Neural cell (in vitro differentiated cells): ENCODE measurements around the gene DDX25.

Experiments used
- CTCF ChIP-seq: fragments of 450-650 bp; IDR thresholded peaks from 2 replicates; pipeline ENCODE4 v1.5.1; 2014; ENCODE audit warnings: antibody characterized with exemption, mild to moderate bottlenecking, moderate library complexity; ENCODE audit not compliant: poor library complexity, severe bottlenecking
- EP300 ChIP-seq: fragments of 450-650 bp; conservative IDR thresholded peaks from 2 replicates; pipeline ENCODE4 v1.6.1; 2014; ENCODE audit warnings: antibody characterized with exemption, mild to moderate bottlenecking, moderate library complexity; ENCODE audit not compliant: poor library complexity, severe bottlenecking
- MXI1 ChIP-seq: fragments of 450-650 bp; conservative IDR thresholded peaks from 2 replicates; pipeline ENCODE4 v1.6.1; 2014; ENCODE audit warnings: antibody characterized with exemption, mild to moderate bottlenecking; ENCODE audit not compliant: poor library complexity, severe bottlenecking
- POLR2AphosphoS5 ChIP-seq: IDR thresholded peaks from 2 replicates; pipeline ENCODE4 v1.6.1; 2012
- RAD21 ChIP-seq: fragments of 450-650 bp; conservative IDR thresholded peaks from 2 replicates; pipeline ENCODE4 v1.6.1; 2014; ENCODE audit warnings: antibody characterized with exemption, mild to moderate bottlenecking, moderate library complexity
- REST ChIP-seq: IDR thresholded peaks from 2 replicates; pipeline ENCODE4 v1.6.1; 2012; ENCODE audit warnings: borderline replicate concordance
- SMC3 ChIP-seq: fragments of 450-650 bp; conservative IDR thresholded peaks from 2 replicates; pipeline ENCODE4 v1.6.1; 2014; ENCODE audit warnings: antibody characterized with exemption, mild to moderate bottlenecking, moderate library complexity; ENCODE audit not compliant: poor library complexity

- TF ChIP-seq CTCF = no peak
- TF ChIP-seq SMC3 = no peak
- no peak for TF ChIP-seq POLR2AphosphoS5
- TF ChIP-seq EP300 = no peak
- no peak for TF ChIP-seq REST
- no peak for TF ChIP-seq MXI1
- no peak for TF ChIP-seq RAD21
Measured at GRCh38 chr11:125955856-125956255, 51.5 kb downstream of the DDX25 start.
